Iris pigment epithelial cell (primary cell): ENCODE measurements around the gene TTBK1.

Experiments
- DNase-seq: peaks from one replicate; pipeline ENCODE4 v3.0.0-alpha.2; 2011; ENCODE audit warnings: low read depth

TTBK1 gene

GRCh38 chr6:43273707-43274106 is 30.4 kb downstream of the TTBK1 start:
- DNase-seq: no peak

- no peak for DNase-seq
These were observed 31.0 kb downstream of the TTBK1 start for GRCh38 chr6:43274127-43274915.

DNA sequence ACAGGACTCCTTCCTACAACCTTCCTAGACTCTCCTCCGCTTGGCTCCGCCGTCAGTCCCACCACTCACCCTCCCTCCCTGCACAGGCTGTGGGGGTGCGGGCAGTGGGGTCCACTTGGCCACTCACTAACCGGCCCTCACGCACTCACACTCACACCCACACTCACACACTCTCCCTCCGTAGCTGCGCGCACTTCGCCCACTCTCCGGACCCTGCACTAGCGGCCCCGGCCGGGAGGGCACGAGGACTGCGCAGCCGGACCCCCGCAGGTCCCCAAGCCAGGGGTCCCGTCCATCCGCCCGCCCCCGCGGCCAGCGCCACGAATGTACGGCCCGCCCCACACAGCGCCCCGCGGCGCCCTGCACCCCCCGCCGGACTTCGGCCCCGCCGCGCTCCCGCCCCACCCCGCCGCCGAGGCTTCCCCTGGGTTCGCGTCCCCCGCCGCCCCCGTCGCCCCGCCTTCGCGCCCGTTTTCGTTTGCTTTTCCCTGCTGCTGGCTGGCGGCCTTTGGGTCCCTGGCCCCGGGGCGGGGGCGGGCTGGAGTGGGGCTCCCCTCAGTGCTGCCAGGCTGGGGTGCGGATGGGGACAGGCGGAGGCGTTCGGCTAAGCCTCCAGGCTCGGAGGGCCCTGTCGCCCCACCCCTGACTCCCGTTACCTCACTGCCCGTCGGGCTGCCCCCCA is 31.8 kb downstream of the TTBK1 start:
- DNase-seq: no peak

DNA sequence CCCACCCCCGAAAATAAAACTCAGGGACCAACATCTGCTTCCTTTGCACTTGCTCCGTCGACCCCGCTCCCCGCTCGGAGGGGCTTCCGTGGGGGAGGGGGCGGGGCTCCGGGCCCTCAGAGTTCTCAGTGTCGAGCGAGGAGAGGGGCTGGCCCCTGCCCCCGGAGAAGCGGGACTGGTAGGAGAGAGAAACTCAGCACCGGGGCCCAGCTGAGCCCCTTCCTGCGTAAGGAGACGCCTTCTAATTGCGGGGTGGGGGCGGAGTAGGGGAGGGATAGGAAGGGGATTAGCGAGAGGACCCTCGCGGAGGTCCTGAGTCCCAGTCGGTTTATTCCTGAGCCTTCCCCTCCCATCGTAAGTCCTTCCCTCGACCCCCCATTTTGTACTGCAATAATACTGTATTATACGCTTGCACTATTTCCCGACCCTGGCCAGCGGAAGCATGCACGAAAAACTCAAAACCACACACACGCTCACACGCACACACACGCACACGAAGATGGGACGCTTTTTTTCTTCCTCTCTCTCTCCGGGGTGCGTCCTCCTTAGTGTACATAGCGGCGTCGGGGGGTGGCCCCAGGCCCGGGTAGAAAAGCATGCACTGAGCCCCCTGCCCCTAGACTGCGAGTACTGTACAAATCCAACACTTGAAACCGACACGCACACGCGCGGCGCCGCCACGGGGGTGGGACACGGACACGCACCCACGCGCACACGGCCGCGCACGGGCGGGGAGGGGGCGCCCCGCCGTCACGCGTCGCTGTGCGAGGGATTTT is 32.7 kb downstream of the TTBK1 start:
- DNase-seq: no peak

- DNase-seq: no peak
These were observed 33.5 kb downstream of the TTBK1 start for GRCh38 chr6:43276577-43277305.

- no peak for DNase-seq
These were observed 34.0 kb downstream of the TTBK1 start for GRCh38 chr6:43277306-43277642.

GRCh38 chr6:43277643-43278523 is 34.6 kb downstream of the TTBK1 start:
- DNase-seq: no peak

- peak; percentile 16 for DNase-seq
These were observed 35.3 kb downstream of the TTBK1 start for GRCh38 chr6:43278524-43279078.

- no peak for DNase-seq
These were observed 37.0 kb downstream of the TTBK1 start for GRCh38 chr6:43280234-43280633.

- no peak for DNase-seq
These were observed 38.8 kb downstream of the TTBK1 start for GRCh38 chr6:43282060-43282459.

- DNase-seq: no peak
These were observed 39.6 kb downstream of the TTBK1 start for GRCh38 chr6:43282636-43283513.

DNA sequence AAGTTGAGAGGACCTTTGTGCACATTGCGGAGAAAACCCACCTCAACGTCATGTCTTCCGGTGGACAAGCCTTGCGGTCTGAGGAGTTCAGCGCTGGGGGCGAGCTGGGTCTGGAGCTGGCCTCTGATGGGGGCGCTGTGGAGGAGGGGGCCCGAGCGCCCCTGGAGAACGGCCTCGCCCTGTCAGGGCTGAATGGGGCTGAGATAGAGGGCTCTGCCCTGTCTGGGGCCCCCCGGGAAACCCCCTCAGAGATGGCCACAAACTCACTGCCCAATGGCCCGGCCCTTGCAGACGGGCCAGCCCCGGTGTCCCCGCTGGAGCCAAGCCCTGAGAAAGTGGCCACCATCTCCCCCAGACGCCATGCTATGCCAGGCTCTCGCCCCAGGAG is 40.2 kb downstream of the TTBK1 start:
- no peak for DNase-seq

GRCh38 chr6:43283905-43284304 is 40.6 kb downstream of the TTBK1 start:
- no peak for DNase-seq

DNA sequence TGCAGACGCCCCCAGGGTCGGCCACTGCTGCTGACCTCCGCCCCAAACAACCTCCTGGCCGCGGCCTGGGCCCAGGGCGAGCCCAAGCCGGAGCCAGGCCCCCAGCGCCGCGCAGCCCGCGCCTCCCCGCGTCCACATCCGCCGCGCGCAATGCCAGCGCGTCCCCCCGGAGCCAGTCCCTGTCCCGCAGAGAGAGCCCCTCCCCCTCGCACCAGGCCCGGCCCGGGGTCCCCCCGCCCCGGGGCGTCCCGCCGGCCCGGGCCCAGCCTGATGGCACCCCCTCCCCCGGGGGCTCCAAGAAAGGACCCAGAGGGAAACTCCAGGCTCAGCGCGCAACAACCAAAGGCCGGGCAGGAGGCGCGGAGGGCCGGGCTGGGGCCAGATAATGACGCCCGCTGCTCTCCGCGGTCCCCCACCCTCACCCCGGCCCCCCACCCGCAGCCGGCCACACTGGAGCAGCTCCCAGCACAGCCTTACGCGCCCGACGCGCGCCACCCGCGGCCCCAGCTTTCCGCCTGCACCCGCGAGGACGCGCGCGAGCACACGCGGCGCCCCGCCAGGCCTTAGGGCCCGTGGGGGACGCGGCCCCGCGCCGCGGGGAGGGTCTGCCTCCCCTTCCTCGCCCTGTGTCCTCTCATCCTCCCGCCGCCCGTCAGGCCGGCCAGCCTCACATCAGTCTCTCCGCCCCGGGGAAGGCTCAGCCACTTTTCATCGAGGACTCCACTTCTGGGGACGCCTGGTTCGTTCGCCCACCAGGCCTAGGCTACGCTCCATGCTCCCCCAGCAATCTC is 41.9 kb downstream of the TTBK1 start:
- DNase-seq: no peak

GRCh38 chr6:43285832-43286231 is 42.6 kb downstream of the TTBK1 start:
- no peak for DNase-seq

- DNase-seq: no peak
These were observed 43.2 kb downstream of the TTBK1 start for GRCh38 chr6:43286456-43286979.

DNA sequence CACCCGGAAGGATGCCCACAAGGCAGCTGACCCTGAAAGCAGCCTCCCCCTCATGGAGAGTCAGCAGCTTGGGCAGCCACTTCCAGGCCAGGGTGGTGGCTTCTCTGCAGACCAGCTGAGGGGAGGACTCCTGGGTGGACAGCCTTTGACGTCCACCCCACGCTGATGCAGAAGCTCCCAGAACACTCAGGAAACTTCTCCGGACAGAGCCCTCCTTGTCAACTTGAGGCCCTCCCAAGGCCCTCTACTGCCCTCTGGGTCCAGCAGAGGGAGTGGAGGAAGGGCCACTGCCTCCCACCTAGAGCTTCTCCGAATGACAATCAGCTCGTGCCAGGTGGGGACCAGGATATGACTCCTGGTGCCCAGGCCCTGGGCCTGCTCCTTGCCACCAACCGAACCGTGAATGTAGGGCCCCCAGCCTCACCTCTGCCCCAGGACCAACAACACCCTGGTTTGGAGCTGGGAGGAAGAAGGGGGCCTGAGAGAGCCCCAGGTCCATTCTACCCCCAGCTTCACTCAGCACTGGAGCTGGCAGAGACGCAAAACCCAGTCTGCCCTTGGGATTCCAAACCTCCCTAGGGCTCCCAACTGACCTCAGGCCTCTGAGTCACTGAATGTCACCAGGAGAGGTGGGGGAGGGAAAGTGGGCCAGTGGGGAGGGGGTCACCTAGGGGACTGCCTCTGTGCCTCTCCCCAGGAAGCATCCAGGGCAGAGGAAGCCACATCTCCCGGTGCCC is 43.9 kb downstream of the TTBK1 start:
- no peak for DNase-seq
